ENCODE measurements around the gene PITX3. TPM values are rescaled to one million over a fixed set of nuclear protein-coding genes. Genes with fewer than 3 reads are reported as not detected.

The PITX3 gene
- total and polyA plus RNA-seq, 4 donors = not detected

DNA sequence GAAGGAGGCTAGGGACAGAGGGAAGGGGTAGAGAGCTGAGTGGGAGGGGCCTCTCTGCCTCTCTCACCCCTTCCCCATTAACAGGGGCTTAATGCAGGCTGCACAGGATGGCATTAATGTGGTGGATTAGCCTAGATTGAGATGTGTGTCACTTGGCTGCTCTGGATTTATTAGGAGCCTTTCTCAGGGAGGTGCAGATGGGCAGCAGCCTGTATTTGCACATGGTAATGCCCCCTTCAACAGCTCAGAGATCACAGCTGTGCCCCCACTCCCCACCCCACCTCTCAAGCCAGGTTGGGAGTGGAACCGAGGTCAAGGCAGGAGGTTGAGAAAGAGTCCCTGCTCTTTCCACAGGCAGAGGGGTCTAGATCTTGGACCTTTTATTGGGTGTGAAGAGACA is 7.3 kb downstream of the PITX3 start:
- DNase-seq (ENCODE audit: low spot score) = no peak
- WGBS = 70% methylated on average over 1 of the region's 1 CpG
- no peaks in the 10 kb centered on the region for H3K9me3 ChIP-seq (ENCODE audit: control insufficient read depth in 4 of 4, low read length in 3 of 4)
- no peak overlapping the region for H3K9ac ChIP-seq (ENCODE audit: low read depth in 1 of 2, low read length in 2 of 2)
- no peak overlapping the region for H3K4me3 ChIP-seq (ENCODE audit: low read depth in 1 of 3, low read length in 3 of 3)
- H3K4me1 ChIP-seq (ENCODE audit: control insufficient read depth in 4 of 4, insufficient read depth in 4 of 4, low read length in 3 of 4) = peaks cover 14 to 23% (median 20%) of the 10 kb centered on the region in 4 donors
- H3K27me3 ChIP-seq (ENCODE audit: control insufficient read depth in 4 of 4, insufficient read depth in 4 of 4, low read length in 3 of 4) = peaks cover 0 to 6% (median 0%) of the 10 kb centered on the region in 4 donors
- no peaks in the 10 kb centered on the region for H3K36me3 ChIP-seq (ENCODE audit: control insufficient read depth in 4 of 4, insufficient read depth in 3 of 4, low read depth in 1 of 4, low read length in 3 of 4)
- H3K27ac ChIP-seq (ENCODE audit: low read depth in 1 of 2, low read length in 2 of 2) = no peak overlapping the region
- TF ChIP-seq FOXA2 (IDR thresholded peaks at IDR 0.05) = no peak
- TF ChIP-seq, protein P1, sequence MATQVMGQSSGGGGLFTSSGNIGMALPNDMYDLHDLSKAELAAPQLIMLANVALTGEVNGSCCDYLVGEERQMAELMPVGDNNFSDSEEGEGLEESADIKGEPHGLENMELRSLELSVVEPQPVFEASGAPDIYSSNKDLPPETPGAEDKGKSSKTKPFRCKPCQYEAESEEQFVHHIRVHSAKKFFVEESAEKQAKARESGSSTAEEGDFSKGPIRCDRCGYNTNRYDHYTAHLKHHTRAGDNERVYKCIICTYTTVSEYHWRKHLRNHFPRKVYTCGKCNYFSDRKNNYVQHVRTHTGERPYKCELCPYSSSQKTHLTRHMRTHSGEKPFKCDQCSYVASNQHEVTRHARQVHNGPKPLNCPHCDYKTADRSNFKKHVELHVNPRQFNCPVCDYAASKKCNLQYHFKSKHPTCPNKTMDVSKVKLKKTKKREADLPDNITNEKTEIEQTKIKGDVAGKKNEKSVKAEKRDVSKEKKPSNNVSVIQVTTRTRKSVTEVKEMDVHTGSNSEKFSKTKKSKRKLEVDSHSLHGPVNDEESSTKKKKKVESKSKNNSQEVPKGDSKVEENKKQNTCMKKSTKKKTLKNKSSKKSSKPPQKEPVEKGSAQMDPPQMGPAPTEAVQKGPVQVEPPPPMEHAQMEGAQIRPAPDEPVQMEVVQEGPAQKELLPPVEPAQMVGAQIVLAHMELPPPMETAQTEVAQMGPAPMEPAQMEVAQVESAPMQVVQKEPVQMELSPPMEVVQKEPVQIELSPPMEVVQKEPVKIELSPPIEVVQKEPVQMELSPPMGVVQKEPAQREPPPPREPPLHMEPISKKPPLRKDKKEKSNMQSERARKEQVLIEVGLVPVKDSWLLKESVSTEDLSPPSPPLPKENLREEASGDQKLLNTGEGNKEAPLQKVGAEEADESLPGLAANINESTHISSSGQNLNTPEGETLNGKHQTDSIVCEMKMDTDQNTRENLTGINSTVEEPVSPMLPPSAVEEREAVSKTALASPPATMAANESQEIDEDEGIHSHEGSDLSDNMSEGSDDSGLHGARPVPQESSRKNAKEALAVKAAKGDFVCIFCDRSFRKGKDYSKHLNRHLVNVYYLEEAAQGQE (IDR thresholded peaks at IDR 0.05) = no peak
- TF ChIP-seq, protein P2, sequence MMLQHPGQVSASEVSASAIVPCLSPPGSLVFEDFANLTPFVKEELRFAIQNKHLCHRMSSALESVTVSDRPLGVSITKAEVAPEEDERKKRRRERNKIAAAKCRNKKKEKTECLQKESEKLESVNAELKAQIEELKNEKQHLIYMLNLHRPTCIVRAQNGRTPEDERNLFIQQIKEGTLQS (IDR thresholded peaks at IDR 0.05) = no peak
- no peak for TF ChIP-seq GABPA (IDR thresholded peaks at IDR 0.05 in 1 of 2, conservative IDR thresholded peaks at IDR 0.05 in 1 of 2)
- TF ChIP-seq, protein P3, sequence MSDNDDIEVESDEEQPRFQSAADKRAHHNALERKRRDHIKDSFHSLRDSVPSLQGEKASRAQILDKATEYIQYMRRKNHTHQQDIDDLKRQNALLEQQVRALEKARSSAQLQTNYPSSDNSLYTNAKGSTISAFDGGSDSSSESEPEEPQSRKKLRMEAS (IDR thresholded peaks at IDR 0.05) = no peak
- no peak for TF ChIP-seq HNF4A (conservative IDR thresholded peaks at IDR 0.05)
- no peak for TF ChIP-seq TAF1 (conservative IDR thresholded peaks at IDR 0.05)
- no peak for TF ChIP-seq NR2F2 (IDR thresholded peaks at IDR 0.05)
- no peak for TF ChIP-seq FOXA1 (IDR thresholded peaks at IDR 0.05)
- TF ChIP-seq SP1 (IDR thresholded peaks at IDR 0.05) = no peak
- no peak for TF ChIP-seq HNF4G (IDR thresholded peaks at IDR 0.05)
- no peak for TF ChIP-seq RXRA (IDR thresholded peaks at IDR 0.05)
- TF ChIP-seq EGR1 (IDR thresholded peaks at IDR 0.05; ENCODE audit: low read depth in 2 of 2) = no peak
- TF ChIP-seq, protein P4, sequence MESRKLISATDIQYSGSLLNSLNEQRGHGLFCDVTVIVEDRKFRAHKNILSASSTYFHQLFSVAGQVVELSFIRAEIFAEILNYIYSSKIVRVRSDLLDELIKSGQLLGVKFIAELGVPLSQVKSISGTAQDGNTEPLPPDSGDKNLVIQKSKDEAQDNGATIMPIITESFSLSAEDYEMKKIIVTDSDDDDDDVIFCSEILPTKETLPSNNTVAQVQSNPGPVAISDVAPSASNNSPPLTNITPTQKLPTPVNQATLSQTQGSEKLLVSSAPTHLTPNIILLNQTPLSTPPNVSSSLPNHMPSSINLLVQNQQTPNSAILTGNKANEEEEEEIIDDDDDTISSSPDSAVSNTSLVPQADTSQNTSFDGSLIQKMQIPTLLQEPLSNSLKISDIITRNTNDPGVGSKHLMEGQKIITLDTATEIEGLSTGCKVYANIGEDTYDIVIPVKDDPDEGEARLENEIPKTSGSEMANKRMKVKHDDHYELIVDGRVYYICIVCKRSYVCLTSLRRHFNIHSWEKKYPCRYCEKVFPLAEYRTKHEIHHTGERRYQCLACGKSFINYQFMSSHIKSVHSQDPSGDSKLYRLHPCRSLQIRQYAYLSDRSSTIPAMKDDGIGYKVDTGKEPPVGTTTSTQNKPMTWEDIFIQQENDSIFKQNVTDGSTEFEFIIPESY (IDR thresholded peaks at IDR 0.05) = no peak
- TF ChIP-seq JUND (IDR thresholded peaks at IDR 0.05) = no peak
- no peak for TF ChIP-seq YY1 (IDR thresholded peaks at IDR 0.05)
- TF ChIP-seq, protein P5, sequence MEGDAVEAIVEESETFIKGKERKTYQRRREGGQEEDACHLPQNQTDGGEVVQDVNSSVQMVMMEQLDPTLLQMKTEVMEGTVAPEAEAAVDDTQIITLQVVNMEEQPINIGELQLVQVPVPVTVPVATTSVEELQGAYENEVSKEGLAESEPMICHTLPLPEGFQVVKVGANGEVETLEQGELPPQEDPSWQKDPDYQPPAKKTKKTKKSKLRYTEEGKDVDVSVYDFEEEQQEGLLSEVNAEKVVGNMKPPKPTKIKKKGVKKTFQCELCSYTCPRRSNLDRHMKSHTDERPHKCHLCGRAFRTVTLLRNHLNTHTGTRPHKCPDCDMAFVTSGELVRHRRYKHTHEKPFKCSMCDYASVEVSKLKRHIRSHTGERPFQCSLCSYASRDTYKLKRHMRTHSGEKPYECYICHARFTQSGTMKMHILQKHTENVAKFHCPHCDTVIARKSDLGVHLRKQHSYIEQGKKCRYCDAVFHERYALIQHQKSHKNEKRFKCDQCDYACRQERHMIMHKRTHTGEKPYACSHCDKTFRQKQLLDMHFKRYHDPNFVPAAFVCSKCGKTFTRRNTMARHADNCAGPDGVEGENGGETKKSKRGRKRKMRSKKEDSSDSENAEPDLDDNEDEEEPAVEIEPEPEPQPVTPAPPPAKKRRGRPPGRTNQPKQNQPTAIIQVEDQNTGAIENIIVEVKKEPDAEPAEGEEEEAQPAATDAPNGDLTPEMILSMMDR (IDR thresholded peaks at IDR 0.05; ENCODE audit: low read depth, low read length, missing input control) = no peak
- TF ChIP-seq RAD21 (IDR thresholded peaks at IDR 0.05) = no peak

All from liver (tissue), 9 donors.